Psoas muscle (tissue), 8 donors: ENCODE results near the gene USP27X. TPM values are rescaled to one million over a fixed set of nuclear protein-coding genes. Genes with fewer than 3 reads are reported as not detected.

Experiments
- ATAC-seq, 4 donors: fragments of 200-7000 bp; cut with Tn5 transposase; one replicate each; pipeline ENCODE4 v1.9.1; 2020; ENCODE audit warnings: moderate library complexity in 3 of 4, mild to moderate bottlenecking in 2 of 4
- DNase-seq, 2 donors: peaks; one replicate each; pipeline ENCODE4 v3.0.0-alpha.2; 2020
- H3K27ac ChIP-seq: fragments of 200-600 bp; one replicate; pipeline ENCODE4 v1.8.0; 2022
- H3K27me3 ChIP-seq, 3 donors: fragments of 200-600 bp in 1 of 3; one replicate each; pipeline versions ENCODE4 v1.6.1 to v1.8.0; 2013 to 2022; ENCODE audit warnings: low read length in 2 of 3, mild to moderate bottlenecking in 2 of 3, moderate library complexity in 1 of 3; ENCODE audit not compliant: insufficient read depth in 3 of 3
- H3K36me3 ChIP-seq, 2 donors: fragments of 200-600 bp in 1 of 2; one replicate each; pipeline versions ENCODE4 v1.6.1 to v1.8.0; 2013 to 2022; ENCODE audit warnings: low read depth in 1 of 2, mild to moderate bottlenecking in 1 of 2, moderate library complexity in 1 of 2; ENCODE audit not compliant: insufficient read depth in 1 of 2
- H3K4me1 ChIP-seq: fragments of 200-600 bp; one replicate; pipeline ENCODE4 v1.8.0; 2022
- H3K4me3 ChIP-seq: fragments of 200-600 bp; one replicate; pipeline ENCODE4 v1.8.0; 2022; ENCODE audit warnings: mild to moderate bottlenecking
- H3K9me3 ChIP-seq: fragments of 200-600 bp; one replicate; pipeline ENCODE4 v1.8.0; 2022
- WGBS, 3 donors: extraction: QIAGEN DNeasy Blood & Tissue Kit; methylation state at CpG; one replicate each; pipeline versions ENCODE4 v1.1.6 to v1.1.7; 2013; 5-methylcytosine and 5-hydroxymethylcytosine counted together
- intact Hi-C, 2 donors: fragments of 100-400 bp; cut with DNase I; formaldehyde crosslinking; loops; one replicate each; pipeline versions ENCODE4 v1.11.0 to v1.14.2; 2022
- polyA plus RNA-seq, 3 donors: library from polyadenylated mRNA; stranded (reverse); fragments of 200-250 nt; gene quantifications; one replicate each; pipeline ENCODE4 v1.2.3, GENCODE V29; 2013
- total RNA-seq, 4 donors: library from RNA; stranded (reverse); fragmentation: NEBNext Ultra II Directional in 2 of 4; extraction: Animal tissue kit (Norgen Biotek cat#: 25700) in 2 of 4; gene quantifications; one replicate each; pipeline versions ENCODE4 v1.2.1 to v1.2.4, GENCODE V29; 2021 to 2023
- TF ChIP-seq, protein P1 (sequence below): fragments of 200-600 bp; IDR thresholded peaks from one replicate; pipeline ENCODE4 v1.8.0; 2022; ENCODE audit warnings: antibody characterized with exemption
- donor health status: healthy with polysubstance abuse.
- donor health status: DM: no; HTN: no; CAD: no; lungs with moderate emphysema.
- donor health status: Bipolar disorder and iron deficiency.
- donor health status: healthy.
- donor health status: DM: yes; HTN: yes; CAD: no.
- donor health status: DM: no; HTN: no; CAD: no.
- donor health status: DM: no; HTN: no; CAD: no.
- donor health status: DM: yes; HTN: yes; CAD: no.

Gene USP27X
- total and polyA plus RNA-seq, 7 donors, result 1.5 to 4.3 (median 2.3) TPM

DNA sequence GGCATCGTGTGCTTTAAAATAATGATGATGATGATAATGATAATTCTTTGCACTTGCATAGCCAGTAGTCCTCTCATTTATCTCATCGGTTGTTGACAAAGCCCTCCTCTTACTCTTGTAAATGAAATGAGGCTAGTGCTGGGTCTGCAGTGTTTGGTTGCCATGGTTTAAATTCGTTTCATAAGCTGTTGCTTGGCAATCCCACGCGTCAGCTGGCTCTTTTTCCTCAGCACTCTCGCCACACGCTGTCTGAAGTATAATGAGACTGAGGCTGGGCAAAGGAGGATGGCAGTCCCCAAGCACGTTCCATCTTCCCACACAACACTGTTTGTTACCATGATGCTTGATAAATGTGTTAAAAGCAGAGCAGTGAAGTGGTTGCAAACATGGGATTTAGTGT is 34.7 kb upstream of the USP27X start:
- no peaks in the 10 kb centered on the region for H3K9me3 ChIP-seq
- ATAC-seq (no peak), DNase-seq (no peak)
- no peak overlapping the region for H3K27ac ChIP-seq
- 26 to 34% (median 32%) methylated on average over 7 to 8 of the region's 8 CpGs for WGBS, 3 donors
- H3K4me1 ChIP-seq, result no peaks in the 10 kb centered on the region
- no peaks in the 10 kb centered on the region for H3K36me3 ChIP-seq
- TF ChIP-seq, protein P1, sequence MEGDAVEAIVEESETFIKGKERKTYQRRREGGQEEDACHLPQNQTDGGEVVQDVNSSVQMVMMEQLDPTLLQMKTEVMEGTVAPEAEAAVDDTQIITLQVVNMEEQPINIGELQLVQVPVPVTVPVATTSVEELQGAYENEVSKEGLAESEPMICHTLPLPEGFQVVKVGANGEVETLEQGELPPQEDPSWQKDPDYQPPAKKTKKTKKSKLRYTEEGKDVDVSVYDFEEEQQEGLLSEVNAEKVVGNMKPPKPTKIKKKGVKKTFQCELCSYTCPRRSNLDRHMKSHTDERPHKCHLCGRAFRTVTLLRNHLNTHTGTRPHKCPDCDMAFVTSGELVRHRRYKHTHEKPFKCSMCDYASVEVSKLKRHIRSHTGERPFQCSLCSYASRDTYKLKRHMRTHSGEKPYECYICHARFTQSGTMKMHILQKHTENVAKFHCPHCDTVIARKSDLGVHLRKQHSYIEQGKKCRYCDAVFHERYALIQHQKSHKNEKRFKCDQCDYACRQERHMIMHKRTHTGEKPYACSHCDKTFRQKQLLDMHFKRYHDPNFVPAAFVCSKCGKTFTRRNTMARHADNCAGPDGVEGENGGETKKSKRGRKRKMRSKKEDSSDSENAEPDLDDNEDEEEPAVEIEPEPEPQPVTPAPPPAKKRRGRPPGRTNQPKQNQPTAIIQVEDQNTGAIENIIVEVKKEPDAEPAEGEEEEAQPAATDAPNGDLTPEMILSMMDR, result no peak
- no peak overlapping the region for H3K4me3 ChIP-seq
- H3K27me3 ChIP-seq, result peaks cover 0 to 8% (median 0%) of the 10 kb centered on the region in 3 donors
- intact Hi-C loops, result no loop called here

DNA sequence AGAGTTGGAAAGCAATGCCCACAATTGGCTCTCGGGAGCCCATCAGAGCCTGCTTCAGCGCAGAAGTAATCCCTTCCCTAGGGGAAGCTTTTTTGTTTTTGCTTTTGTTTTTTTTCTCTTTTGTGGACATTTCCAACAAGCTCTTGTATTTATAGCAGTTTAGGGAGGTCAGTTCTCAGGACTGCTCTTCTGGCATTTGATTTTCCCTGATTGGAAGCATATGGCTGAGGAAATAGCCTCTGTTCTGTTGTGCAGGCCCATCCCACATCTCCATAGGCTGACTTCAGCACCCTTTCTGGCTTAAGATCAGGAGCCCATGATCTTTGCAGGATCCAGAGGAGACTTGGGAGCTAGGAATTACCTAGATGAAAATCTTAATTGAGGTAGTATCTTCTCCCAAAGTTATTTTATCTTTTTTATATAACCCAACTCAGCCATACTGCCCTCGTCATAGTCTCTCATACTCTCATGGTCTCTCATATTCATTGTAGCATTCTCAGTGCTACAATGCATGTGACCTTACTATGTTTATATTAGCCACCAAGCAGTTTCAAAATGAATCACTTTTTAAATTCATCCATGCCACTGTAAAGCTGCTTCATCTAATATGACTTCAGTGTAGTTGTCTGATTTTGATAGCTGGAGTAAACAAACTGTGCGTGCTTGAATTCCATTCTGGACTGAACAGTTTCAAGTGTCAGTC is 33.4 kb upstream of the USP27X start:
- H3K36me3 ChIP-seq, result no peaks in the 10 kb centered on the region
- no peaks in the 10 kb centered on the region for H3K4me1 ChIP-seq
- 77 to 87% (median 80%) methylated on average over 4 of the region's 4 CpGs for WGBS, 3 donors
- intact Hi-C loops, result no loop called here
- H3K27me3 ChIP-seq, result peaks cover 0 to 8% (median 0%) of the 10 kb centered on the region in 3 donors
- TF ChIP-seq, protein P1, result no peak
- H3K4me3 ChIP-seq, result no peak overlapping the region
- ATAC-seq (no peak), DNase-seq (no peak)
- no peak overlapping the region for H3K27ac ChIP-seq
- H3K9me3 ChIP-seq, result no peaks in the 10 kb centered on the region

DNA sequence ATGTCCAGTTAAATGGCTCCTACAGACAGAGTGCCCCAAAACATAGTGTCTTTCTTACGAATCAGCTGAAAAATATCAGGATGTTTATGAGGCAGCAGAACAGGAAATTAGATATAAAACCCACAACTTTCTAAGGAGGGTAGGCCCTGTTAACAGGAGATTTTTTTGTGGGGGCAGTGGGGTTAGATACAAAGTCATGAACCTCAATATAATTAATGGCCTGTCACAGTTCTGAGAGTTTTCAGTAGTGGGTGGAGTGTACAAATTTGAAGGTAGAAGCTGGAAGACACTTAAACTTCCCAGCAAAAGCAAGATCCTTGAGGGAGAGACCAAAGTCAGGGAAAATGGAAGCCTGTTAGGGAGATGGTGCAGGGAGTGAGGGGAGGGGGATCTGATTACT is 32.8 kb upstream of the USP27X start:
- TF ChIP-seq, protein P1, result no peak
- DNase-seq (no peak), ATAC-seq (no peak)
- Histone ChIP-seq H3K9me3 (no peaks in the 10 kb centered on the region), H3K27ac (no peak overlapping the region), H3K4me1 (no peaks in the 10 kb centered on the region), H3K27me3 (peaks cover 0 to 8% (median 0%) of the 10 kb centered on the region in 3 donors), H3K4me3 (no peak overlapping the region), H3K36me3 (no peaks in the 10 kb centered on the region)
- intact Hi-C loops, result no loop called here
- 58 to 78% (median 67%) methylated on average over 1 of the region's 1 CpG for WGBS, 3 donors

DNA sequence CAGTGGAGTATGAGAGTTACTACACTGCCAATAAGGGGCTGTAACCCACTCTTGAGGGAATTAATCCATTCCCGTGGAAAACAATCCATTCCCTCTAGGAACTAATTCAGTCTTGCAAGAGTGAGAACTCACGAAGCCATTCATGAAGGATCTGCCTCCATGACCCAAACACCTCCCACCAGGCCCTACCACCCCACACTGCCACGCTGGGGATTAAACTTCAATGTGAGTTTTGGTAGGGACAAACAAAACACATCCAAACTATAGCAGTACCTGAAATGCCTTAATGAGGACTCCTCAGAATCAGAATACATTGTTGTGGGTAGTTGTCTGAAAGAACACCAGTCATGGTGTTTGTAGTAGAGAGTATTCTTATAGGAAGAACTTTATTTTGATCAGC is 31.0 kb upstream of the USP27X start:
- Histone ChIP-seq H3K9me3 (no peaks in the 10 kb centered on the region), H3K27ac (no peak overlapping the region), H3K4me1 (no peaks in the 10 kb centered on the region), H3K27me3 (peaks cover 0 to 4% (median 0%) of the 10 kb centered on the region in 3 donors), H3K36me3 (no peaks in the 10 kb centered on the region), H3K4me3 (no peak overlapping the region)
- intact Hi-C loops, result no loop called here
- ATAC-seq, result no peak
- no peak for DNase-seq
- WGBS, 3 donors, result 59 to 86% (median 83%) methylated on average over 3 of the region's 3 CpGs
- TF ChIP-seq, protein P1, result no peak

DNA sequence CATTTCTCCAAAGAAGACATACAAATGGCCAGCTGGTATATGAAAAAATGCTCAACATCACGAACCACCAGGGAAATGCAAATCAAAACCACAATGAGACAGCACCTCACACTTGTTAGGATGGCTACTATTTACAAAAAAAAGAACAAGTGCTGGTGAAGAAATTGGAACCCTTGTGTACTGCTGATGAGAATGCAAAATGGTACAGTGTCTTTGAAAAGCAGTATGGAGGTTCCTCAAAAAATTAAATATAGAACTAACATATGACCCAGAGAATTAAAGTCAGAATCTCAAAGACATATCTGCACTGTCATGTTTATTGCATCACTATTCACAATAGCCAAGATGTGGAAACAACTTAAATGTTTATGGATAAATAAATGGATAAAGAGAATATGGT is 29.3 kb upstream of the USP27X start:
- no peak overlapping the region for H3K4me3 ChIP-seq

More for the DNA sequence above, 29.3 kb upstream of the USP27X start:
- Histone ChIP-seq H3K36me3 (no peaks in the 10 kb centered on the region), H3K27me3 (peaks cover 0 to 4% (median 0%) of the 10 kb centered on the region in 3 donors), H3K27ac (no peak overlapping the region), H3K9me3 (no peaks in the 10 kb centered on the region), H3K4me1 (no peaks in the 10 kb centered on the region)
- no peak for ATAC-seq
- no peak for DNase-seq
- intact Hi-C loops, result no loop called here
- TF ChIP-seq, protein P1, result no peak
- WGBS, 3 donors, result 38 to 81% (median 67%) methylated on average over 1 of the region's 1 CpG
